K562 treated with DMSO at 1 percent for 4 hours (cell line): ENCODE data around the gene EGR4. TPM values are rescaled to one million over a fixed set of nuclear protein-coding genes. Genes with fewer than 3 reads are reported as not detected.

Experiments used
- total RNA-seq: library from RNA; unstranded; fragments of 300-600 nt; gene quantifications from 2 replicates; pipeline ENCODE4 v1.2.3, GENCODE V29; 2022; ENCODE audit not compliant: insufficient read depth

Gene EGR4
- not detected in 2 replicates for total RNA-seq

GRCh38 chr2:73293534-73294171 is at the start of gene EGR4:
Gene EGR4 (minus strand): TSS chr2:73293548. CDS start chr2:73293317, 231 bp downstream.

GRCh38 chr2:73284296-73285158 is 8.8 kb downstream of the EGR4 start, which contains the start of gene FBXO41:
Gene FBXO41 (minus strand): TSS chr2:73284478. CDS start chr2:73269630, 14,848 bp downstream.

Other genes starting within 250 kb of the EGR4 start
- 17.7 and 18.6 TPM in 2 replicates for gene SFXN5, start 221.8 kb downstream of the EGR4 start, total RNA-seq
- 3.0 and 4.8 TPM in 2 replicates for gene RAB11FIP5, start 180.6 kb downstream of the EGR4 start, total RNA-seq
- gene NOTO, start 91.0 kb downstream of the EGR4 start, total RNA-seq, result not detected in 2 replicates
- gene SMYD5, start 79.3 kb downstream of the EGR4 start, total RNA-seq, result 11.0 and 14.5 TPM in 2 replicates
- 26.0 and 40.3 TPM in 2 replicates for gene PRADC1, start 60.3 kb downstream of the EGR4 start, total RNA-seq
- 417 and 453 TPM in 2 replicates for gene CCT7, start 59.2 kb downstream of the EGR4 start, total RNA-seq
- 0.88 and 1.5 TPM in 2 replicates for gene FBXO41, start 9.1 kb downstream of the EGR4 start, total RNA-seq
- 2.1 and 3.1 TPM in 2 replicates for gene ALMS1, start 92.3 kb upstream of the EGR4 start, total RNA-seq